HL-60/S4 treated with phorbol 12-myristate 13-acetate at 8.2 ng/mL for 4 days and 3 days (cell line): ENCODE measurements around the gene TWNK.
"Not testable (repeated sequence)": the region's sequence is repeated elsewhere in the genome, so short reads cannot be mapped to it uniquely, and the experiment has no call there.

Source experiments
- in situ Hi-C: fragments of 300-500 bp; cut with MboI; formaldehyde crosslinking; loops from 2 replicates; pipeline ENCODE4 v1.15.0; 2022; ENCODE audit warnings: low sequenced_read_pairs

Gene TWNK

GRCh38 chr10:100972904-100973535 is 14.3 kb upstream of the TWNK start:
- in situ Hi-C loops, result no loop called here

- in situ Hi-C loops, result not testable (repeated sequence)
Measured at GRCh38 chr10:100975397-100975796, 11.9 kb upstream of the TWNK start.

GRCh38 chr10:100976906-100977305 is 10.4 kb upstream of the TWNK start:
- in situ Hi-C loops, result no loop called here

GRCh38 chr10:100977436-100977835 is 9.9 kb upstream of the TWNK start:
- in situ Hi-C loops, result no loop called here

- in situ Hi-C loops, result no loop called here
Measured at GRCh38 chr10:100978121-100978900, 9.0 kb upstream of the TWNK start.

GRCh38 chr10:100978901-100979195 is 8.5 kb upstream of the TWNK start:
- in situ Hi-C loops, result no loop called here

GRCh38 chr10:100979791-100980272 is 7.5 kb upstream of the TWNK start:
- in situ Hi-C loops, result no loop called here

GRCh38 chr10:100980311-100980710 is 7.0 kb upstream of the TWNK start:
- in situ Hi-C loops, result no loop called here

- in situ Hi-C loops, result no loop called here
Measured at GRCh38 chr10:100980711-100981110, 6.6 kb upstream of the TWNK start.

GRCh38 chr10:100981178-100981772 is 6.1 kb upstream of the TWNK start:
- in situ Hi-C loops, result no loop called here

GRCh38 chr10:100982916-100983830 is 4.2 kb upstream of the TWNK start:
- in situ Hi-C loops, result no loop called here

- in situ Hi-C loops, result no loop called here
Measured at GRCh38 chr10:100983868-100984671, 3.3 kb upstream of the TWNK start.

GRCh38 chr10:100984672-100985177 is 2.6 kb upstream of the TWNK start:
- in situ Hi-C loops, result no loop called here

- in situ Hi-C loops, result no loop called here
Measured at GRCh38 chr10:100985336-100985735, 2.0 kb upstream of the TWNK start.

- in situ Hi-C loops, result no loop called here
Measured at GRCh38 chr10:100986623-100986951, 756 bp upstream of the TWNK start.

GRCh38 chr10:100987685-100988049 is 324 bp downstream of the TWNK start:
- in situ Hi-C loops, result no loop called here

- in situ Hi-C loops, result no loop called here
Measured at GRCh38 chr10:100988166-100988565, 823 bp downstream of the TWNK start.

GRCh38 chr10:100989088-100989487 is 1.7 kb downstream of the TWNK start:
- in situ Hi-C loops, result no loop called here

- in situ Hi-C loops, result no loop called here
Measured at GRCh38 chr10:100993986-100994708, 6.8 kb downstream of the TWNK start.

- in situ Hi-C loops, result no loop called here
Measured at GRCh38 chr10:100995181-100995580, 7.8 kb downstream of the TWNK start.
